SU-DHL-6 (cell line): ENCODE measurements around the gene SEMA6A.

Source experiments
- H2AFZ ChIP-seq: fragments of 200-600 bp; sonication (generic); 2 replicates; pipeline ENCODE4 v1.6.1; 2014; ENCODE audit warnings: low read depth, mild to moderate bottlenecking, moderate library complexity, mixed read lengths, antibody characterized with exemption, low read length; ENCODE audit not compliant: severe bottlenecking
- H3F3A ChIP-seq: fragments of 200-600 bp; shearing (Covaris generic); 2 replicates; pipeline ENCODE4 v1.6.0; 2016; ENCODE audit warnings: antibody characterized with exemption, mild to moderate bottlenecking; ENCODE audit not compliant: insufficient read depth
- H3K27ac ChIP-seq: fragments of 200-600 bp; sonication (generic); 2 replicates; pipeline ENCODE4 v1.5.1; 2016; ENCODE audit warnings: low read depth, mild to moderate bottlenecking, low read length, moderate library complexity, mixed read lengths
- H3K27me3 ChIP-seq: fragments of 200-600 bp; sonication (generic), shearing (Covaris generic); 2 replicates; pipeline ENCODE4 v1.6.0; 2014; ENCODE audit warnings: mild to moderate bottlenecking, low read length
- H3K36me3 ChIP-seq: fragments of 200-600 bp; sonication (generic); 2 replicates; pipeline ENCODE4 v1.6.1; 2014; ENCODE audit warnings: mild to moderate bottlenecking, low read length, mixed read lengths
- H3K4me2 ChIP-seq: fragments of 300-600, 200-600 bp; shearing (Covaris generic), sonication (generic); 2 replicates; pipeline ENCODE4 v1.6.0; 2014; ENCODE audit warnings: low read length, low read depth, mild to moderate bottlenecking; ENCODE audit not compliant: poor library complexity, severe bottlenecking
- H3K4me3 ChIP-seq: fragments of 200-600 bp; sonication (generic); 2 replicates; pipeline ENCODE4 v1.5.1; 2014; ENCODE audit warnings: antibody characterized with exemption, low read length, mild to moderate bottlenecking, mixed read lengths; ENCODE audit not compliant: insufficient read depth, poor library complexity, severe bottlenecking
- H3K79me2 ChIP-seq: fragments of 200-600 bp; sonication (generic); 2 replicates; pipeline ENCODE4 v1.6.1; 2014; ENCODE audit warnings: mild to moderate bottlenecking, low read length, moderate library complexity; ENCODE audit not compliant: insufficient read depth
- H3K9ac ChIP-seq: fragments of 200-600 bp; sonication (generic); 2 replicates; pipeline ENCODE4 v1.7.0; 2014; ENCODE audit warnings: mild to moderate bottlenecking, low read length
- H3K9me2 ChIP-seq: fragments of 200-600 bp; sonication (generic); replicated peaks from 2 replicates; pipeline ENCODE4 v1.6.1; 2014; ENCODE audit warnings: low read length; ENCODE audit not compliant: insufficient read depth
- H3K9me3 ChIP-seq: fragments of 200-600 bp; sonication (generic); 2 replicates; pipeline ENCODE4 v1.6.1; 2014; ENCODE audit warnings: low read length, mixed read lengths; ENCODE audit not compliant: insufficient read depth
- H4K20me1 ChIP-seq: fragments of 200-600 bp; sonication (generic); 2 replicates; pipeline ENCODE4 v1.6.1; 2014; ENCODE audit warnings: low read depth, mild to moderate bottlenecking, antibody characterized with exemption, low read length, moderate library complexity, mixed read lengths
- CTCF ChIP-seq: fragments of 200-600 bp; sonication (generic); IDR thresholded peaks from one replicate; pipeline ENCODE4 v1.5.1; 2017; ENCODE audit warnings: antibody characterized with exemption, mild to moderate bottlenecking, low read length, moderate library complexity; ENCODE audit not compliant: insufficient read depth, poor library complexity, severe bottlenecking
- EZH2phosphoT487 ChIP-seq: fragments of 200-600 bp; sonication (generic), shearing (Covaris generic); conservative IDR thresholded peaks from 2 replicates; pipeline ENCODE4 v1.6.1; 2018; ENCODE audit warnings: mild to moderate bottlenecking, antibody characterized with exemption, low read length, moderate library complexity, mixed read lengths

The SEMA6A gene

GRCh38 chr5:116572350-116573278 lies 2.0 kb downstream of the SEMA6A start:
- H2AFZ ChIP-seq, result no peak overlapping the region

GRCh38 chr5:116571568-116572349 lies 2.9 kb downstream of the SEMA6A start:
- Histone ChIP-seq H3K9me2 (no peaks in the 10 kb centered on the region), H3K27ac (no peak overlapping the region), H3K79me2 (no peaks in the 10 kb centered on the region), H3K4me3 (no peak overlapping the region), H4K20me1 (no peaks in the 10 kb centered on the region), H3K9me3 (no peaks in the 10 kb centered on the region), H3K4me2 (no peak overlapping the region), H2AFZ (no peak overlapping the region), H3F3A (no peaks in the 10 kb centered on the region), H3K36me3 (no peaks in the 10 kb centered on the region), H3K9ac (no peak overlapping the region), H3K27me3 (no peaks in the 10 kb centered on the region)
- no peak for TF ChIP-seq CTCF
- no peak for TF ChIP-seq EZH2phosphoT487

More at GRCh38 chr5:116572350-116573278, 2.0 kb downstream of the SEMA6A start:
- Histone ChIP-seq H3K36me3 (no peaks in the 10 kb centered on the region), H3K27ac (no peak overlapping the region), H3K9me3 (no peaks in the 10 kb centered on the region), H3F3A (no peaks in the 10 kb centered on the region), H3K4me2 (no peak overlapping the region), H3K79me2 (no peaks in the 10 kb centered on the region), H3K9ac (no peak overlapping the region), H3K4me3 (no peak overlapping the region), H3K9me2 (no peaks in the 10 kb centered on the region), H3K27me3 (no peaks in the 10 kb centered on the region), H4K20me1 (no peaks in the 10 kb centered on the region)
- TF ChIP-seq CTCF, result no peak
- no peak for TF ChIP-seq EZH2phosphoT487

GRCh38 chr5:116569999-116570398 lies 4.6 kb downstream of the SEMA6A start:
- Histone ChIP-seq H3K27me3 (no peaks in the 10 kb centered on the region), H4K20me1 (no peaks in the 10 kb centered on the region), H3K4me3 (no peak overlapping the region), H2AFZ (no peak overlapping the region), H3K4me2 (no peak overlapping the region), H3K9me3 (no peaks in the 10 kb centered on the region), H3K9me2 (no peaks in the 10 kb centered on the region), H3K36me3 (no peaks in the 10 kb centered on the region), H3F3A (no peaks in the 10 kb centered on the region), H3K9ac (no peak overlapping the region), H3K79me2 (no peaks in the 10 kb centered on the region), H3K27ac (no peak overlapping the region)
- no peak for TF ChIP-seq EZH2phosphoT487
- no peak for TF ChIP-seq CTCF
